ENCODE results near the gene ABCB6.

Gene ABCB6

GRCh38 chr2:219182331-219183150 lies 36.2 kb downstream of the ABCB6 start:
- no peak for FAIRE-seq

GRCh38 chr2:219181531-219181930 lies 37.2 kb downstream of the ABCB6 start:
- FAIRE-seq, result no peak

GRCh38 chr2:219180961-219181360 lies 37.8 kb downstream of the ABCB6 start:
- FAIRE-seq, result no peak

- no peak for FAIRE-seq
These were observed 38.9 kb downstream of the ABCB6 start for GRCh38 chr2:219179601-219180465.

GRCh38 chr2:219178377-219179175 lies 40.2 kb downstream of the ABCB6 start:
- FAIRE-seq, result no peak

GRCh38 chr2:219177552-219178376 lies 41.0 kb downstream of the ABCB6 start, which contains the start of gene RETREG2:
Gene RETREG2 (plus strand): TSS chr2:219178275. CDS start chr2:219178353, 78 bp downstream.
- FAIRE-seq, result peak; percentile 60

- FAIRE-seq, result no peak
These were observed 41.8 kb downstream of the ABCB6 start, which contains the start of gene CNPPD1 for GRCh38 chr2:219176818-219177551. Gene CNPPD1 (minus strand): TSS chr2:219176925. CDS start chr2:219176828, 97 bp downstream.

- no peak for FAIRE-seq
These were observed 42.6 kb downstream of the ABCB6 start for GRCh38 chr2:219175928-219176817.

GRCh38 chr2:219175486-219175885 lies 43.3 kb downstream of the ABCB6 start:
- FAIRE-seq, result no peak

- no peak for FAIRE-seq
These were observed 44.0 kb downstream of the ABCB6 start for GRCh38 chr2:219174801-219175200.

- no peak for FAIRE-seq
These were observed 44.6 kb downstream of the ABCB6 start for GRCh38 chr2:219174146-219174545.

GRCh38 chr2:219173176-219173575 lies 45.6 kb downstream of the ABCB6 start:
- no peak for FAIRE-seq

GRCh38 chr2:219172231-219173154 lies 46.3 kb downstream of the ABCB6 start:
- no peak for FAIRE-seq

GRCh38 chr2:219171231-219171651 lies 47.5 kb downstream of the ABCB6 start:
- FAIRE-seq, result peak; percentile 82

- no peak for FAIRE-seq
These were observed 48.7 kb downstream of the ABCB6 start, which contains the start of gene SLC23A3 for GRCh38 chr2:219169930-219170654. Gene SLC23A3 (minus strand): TSS chr2:219170029. CDS start chr2:219169984, 45 bp downstream.

GRCh38 chr2:219168932-219169331 lies 49.8 kb downstream of the ABCB6 start:
- FAIRE-seq, result no peak

GRCh38 chr2:219168526-219168925 lies 50.2 kb downstream of the ABCB6 start:
- FAIRE-seq, result no peak

- FAIRE-seq, result no peak
These were observed 50.8 kb downstream of the ABCB6 start for GRCh38 chr2:219167997-219168396.
